H9 (cell line): ENCODE measurements around the gene ARHGAP25. TPM values are rescaled to one million over a fixed set of nuclear protein-coding genes. Genes with fewer than 3 reads are reported as not detected.

Experiments used
- DNase-seq: peaks from one replicate; pipeline ENCODE4 v3.0.0-alpha.2; 2017
- H2AFZ ChIP-seq: one replicate; pipeline ENCODE4 v1.6.1; 2013; ENCODE audit warnings: mild to moderate bottlenecking, low read length, control low read depth, moderate library complexity
- H2AK5ac ChIP-seq: 2 replicates; pipeline ENCODE4 v1.6.1; 2013; ENCODE audit warnings: low read length, control low read depth, mixed read lengths; ENCODE audit not compliant: insufficient read length
- H2BK120ac ChIP-seq: one replicate; pipeline ENCODE4 v1.6.1; 2013; ENCODE audit warnings: low read depth, mild to moderate bottlenecking, low read length, control low read depth, inconsistent platforms; ENCODE audit not compliant: poor library complexity, severe bottlenecking
- H2BK12ac ChIP-seq: 2 replicates; pipeline ENCODE4 v1.6.1; 2013; ENCODE audit warnings: low read length, control low read depth, mixed read lengths, low read depth; ENCODE audit not compliant: insufficient read length
- H2BK15ac ChIP-seq: 2 replicates; pipeline ENCODE4 v1.6.1; 2013; ENCODE audit warnings: low read depth, low read length, control low read depth
- H2BK20ac ChIP-seq: one replicate; pipeline ENCODE4 v1.6.1; 2013; ENCODE audit warnings: low read depth, mild to moderate bottlenecking, low read length, control low read depth, inconsistent platforms; ENCODE audit not compliant: poor library complexity, severe bottlenecking
- H2BK5ac ChIP-seq: 2 replicates; pipeline ENCODE4 v1.6.1; 2013; ENCODE audit warnings: low read length, control low read depth, mixed read lengths; ENCODE audit not compliant: insufficient read length
- H3K14ac ChIP-seq: 2 replicates; pipeline ENCODE4 v1.6.1; 2013; ENCODE audit warnings: low read length, control low read depth; ENCODE audit not compliant: insufficient read depth
- H3K18ac ChIP-seq: 2 replicates; pipeline ENCODE4 v1.6.1; 2013; ENCODE audit warnings: low read depth, mild to moderate bottlenecking, mixed read lengths, low read length, control low read depth; ENCODE audit not compliant: insufficient read length
- H3K23ac ChIP-seq: 2 replicates; pipeline ENCODE4 v1.6.1; 2013; ENCODE audit warnings: low read length, control low read depth, mixed read lengths, low read depth; ENCODE audit not compliant: insufficient read length
- H3K23me2 ChIP-seq: 2 replicates; pipeline ENCODE4 v1.6.1; 2013; ENCODE audit warnings: low read depth, mild to moderate bottlenecking, mixed read lengths, low read length, control low read depth; ENCODE audit not compliant: insufficient read length, poor library complexity, severe bottlenecking
- H3K27ac ChIP-seq: 2 replicates; pipeline ENCODE4 v1.5.1; 2013; ENCODE audit warnings: low read length, control low read depth, mixed read lengths, low read depth; ENCODE audit not compliant: insufficient read length
- H3K27me3 ChIP-seq: 2 replicates; pipeline ENCODE4 v1.6.1; 2013; ENCODE audit warnings: low read length, control low read depth, inconsistent platforms; ENCODE audit not compliant: insufficient read depth
- H3K4ac ChIP-seq: 2 replicates; pipeline ENCODE4 v1.6.1; 2013; ENCODE audit warnings: low read depth, mild to moderate bottlenecking, control low read depth, inconsistent platforms, low read length, moderate library complexity
- H3K4me1 ChIP-seq: 2 replicates; pipeline ENCODE4 v1.6.1; 2013; ENCODE audit warnings: low read length, control low read depth, inconsistent platforms; ENCODE audit not compliant: insufficient read depth
- H3K4me2 ChIP-seq: 2 replicates; pipeline ENCODE4 v1.6.1; 2013; ENCODE audit warnings: low read length, control low read depth, mixed read lengths; ENCODE audit not compliant: insufficient read length, insufficient read depth
- H3K56ac ChIP-seq: 2 replicates; pipeline ENCODE4 v1.6.1; 2013; ENCODE audit warnings: low read depth, mild to moderate bottlenecking, mixed read lengths, low read length, control low read depth; ENCODE audit not compliant: insufficient read length
- H3K79me1 ChIP-seq: 2 replicates; pipeline ENCODE4 v1.6.1; 2013; ENCODE audit warnings: low read depth, mild to moderate bottlenecking, moderate library complexity, low read length, control low read depth, inconsistent platforms; ENCODE audit not compliant: insufficient read depth, poor library complexity, severe bottlenecking
- H3K79me2 ChIP-seq: 2 replicates; pipeline ENCODE4 v1.6.1; 2013; ENCODE audit warnings: low read length, control low read depth, inconsistent platforms; ENCODE audit not compliant: insufficient read depth
- H3K9ac ChIP-seq: 2 replicates; pipeline ENCODE4 v1.6.1; 2013; ENCODE audit warnings: low read length, control low read depth, mixed read lengths; ENCODE audit not compliant: insufficient read length; ENCODE audit errors: extremely low read depth
- H3K9me3 ChIP-seq: one replicate; pipeline ENCODE4 v1.6.1; 2013; ENCODE audit warnings: low read depth, low read length, inconsistent platforms; ENCODE audit not compliant: control insufficient read depth
- H3T11ph ChIP-seq: one replicate; pipeline ENCODE4 v1.6.1; 2013; ENCODE audit warnings: mild to moderate bottlenecking, low read length, control low read depth, inconsistent platforms
- H4K20me1 ChIP-seq: one replicate; pipeline ENCODE4 v1.6.1; 2013; ENCODE audit not compliant: control insufficient read depth, insufficient read length, insufficient read depth
- H4K5ac ChIP-seq: 2 replicates; pipeline ENCODE4 v1.6.1; 2013; ENCODE audit warnings: low read depth, mild to moderate bottlenecking, mixed read lengths, low read length, control low read depth; ENCODE audit not compliant: insufficient read length
- H4K8ac ChIP-seq: replicated peaks from 2 replicates; pipeline ENCODE4 v1.6.1; 2013; ENCODE audit warnings: low read length, control low read depth, mixed read lengths, low read depth; ENCODE audit not compliant: insufficient read length
- H4K91ac ChIP-seq: 2 replicates; pipeline ENCODE4 v1.6.1; 2013; ENCODE audit warnings: low read depth, mild to moderate bottlenecking, moderate library complexity, mixed read lengths, low read length, control low read depth; ENCODE audit not compliant: insufficient read length
- H3K27ac Mint-ChIP-seq, 3 experiments: 2 replicates in 2 of 3; 3 replicates in 1 of 3; pipeline ENCODE4 v1.8.0; 2020 to 2021; ENCODE audit warnings: mixed read lengths in 3 of 3, mild to moderate bottlenecking in 1 of 3, moderate library complexity in 1 of 3
- H3K27me3 Mint-ChIP-seq: 2 replicates; pipeline ENCODE4 v1.8.0; 2021; ENCODE audit warnings: low read depth, mild to moderate bottlenecking, moderate library complexity, mixed read lengths
- H3K36me3 Mint-ChIP-seq, 3 experiments: 2 replicates in 2 of 3; 3 replicates in 1 of 3; pipeline ENCODE4 v1.8.0; 2020 to 2021; ENCODE audit warnings: low read depth in 3 of 3, mixed read lengths in 3 of 3; ENCODE audit not compliant: insufficient read depth in 1 of 3
- H3K4me1 Mint-ChIP-seq, 2 experiments: 2 replicates each; pipeline ENCODE4 v1.8.0; 2020; ENCODE audit warnings: mixed read lengths in 2 of 2
- H3K4me3 Mint-ChIP-seq, 2 experiments: 2 replicates in 1 of 2; 3 replicates in 1 of 2; pipeline ENCODE4 v1.8.0; 2020 to 2021; ENCODE audit warnings: mild to moderate bottlenecking in 2 of 2, mixed read lengths in 2 of 2, moderate library complexity in 1 of 2
- H3K9me3 Mint-ChIP-seq, 2 experiments: 2 replicates in 1 of 2; 3 replicates in 1 of 2; pipeline ENCODE4 v1.8.0; 2020; ENCODE audit warnings: mild to moderate bottlenecking in 2 of 2, mixed read lengths in 2 of 2, moderate library complexity in 1 of 2
- WGBS: extraction: QIAGEN DNeasy Blood & Tissue Kit; methylation state at CpG from one replicate; pipeline ENCODE4 v1.1.7; 2013; ENCODE audit warnings: missing lambda C conversion rate, low lambda C conversion rate, mixed read lengths; ENCODE audit not compliant: insufficient read length; ENCODE audit errors: extremely low coverage; 5-methylcytosine and 5-hydroxymethylcytosine counted together
- total RNA-seq: library from RNA; stranded (reverse); gene quantifications from 2 replicates; pipeline ENCODE4 v1.2.1, GENCODE V29; 2021
- TF ChIP-seq, protein P1 (sequence below): fragments of 200-600 bp; sonication (generic); conservative IDR thresholded peaks from 3 replicates; pipeline ENCODE4 v1.8.0; 2021; ENCODE audit warnings: antibody characterized with exemption, mild to moderate bottlenecking

ARHGAP25 gene
- total RNA-seq, 1 experiment from 2014 or later = 1.3 TPM

DNA sequence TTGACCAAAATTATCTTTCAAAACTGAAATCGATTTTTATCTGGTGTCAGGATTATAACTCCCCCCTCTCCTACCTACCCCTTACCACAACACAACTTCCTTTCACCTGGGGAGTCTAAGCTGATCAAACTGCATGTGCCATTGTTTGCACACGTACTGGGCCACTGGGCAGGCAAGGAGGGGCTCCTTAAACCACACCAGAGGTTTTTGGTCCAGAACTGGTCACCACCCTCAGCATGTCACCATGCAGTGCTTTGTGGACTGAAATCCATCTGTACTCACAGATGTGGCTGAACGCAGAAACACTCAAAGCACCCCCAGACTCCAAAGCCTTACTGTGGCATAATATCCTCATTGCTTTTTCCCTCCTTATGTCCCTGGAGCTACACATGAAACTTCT is 13.9 kb upstream of the ARHGAP25 start:
- no peaks in the 10 kb centered on the region for H3K9me3 ChIP-seq
- DNase-seq = no peak
- no peak overlapping the region for H3K14ac ChIP-seq
- H3K9ac ChIP-seq = no peak overlapping the region
- no peaks in the 10 kb centered on the region for H3K27me3 ChIP-seq
- no peak overlapping the region for H2BK120ac ChIP-seq
- Mint-ChIP-seq H3K9me3 (no peaks in the 10 kb centered on the region), H3K4me1 (peaks cover 3 to 6% of the 10 kb centered on the region in 2 experiments; a peak in 3 of 4 replicates), H3K27ac (no peak overlapping the region), H3K36me3 (peaks cover 0 to 2% (median 0%) of the 10 kb centered on the region in 3 experiments; a peak in 1 of 7 replicates), H3K27me3 (no peaks in the 10 kb centered on the region), H3K4me3 (no peak overlapping the region)
- no peak overlapping the region for H4K5ac ChIP-seq
- no peak overlapping the region for H4K91ac ChIP-seq
- H3K4ac ChIP-seq = no peak overlapping the region
- H3K4me1 ChIP-seq = peaks cover 3% of the 10 kb centered on the region; the same call in 1 of the 2 replicates
- H4K8ac ChIP-seq = no peak overlapping the region
- no peaks in the 10 kb centered on the region for H4K20me1 ChIP-seq
- no CpG with 5 or more reads among the region's 3 CpGs for WGBS
- H3K79me1 ChIP-seq = no peaks in the 10 kb centered on the region
- no peak overlapping the region for H2AFZ ChIP-seq
- no peak overlapping the region for H3K56ac ChIP-seq
- no peak overlapping the region for H2BK20ac ChIP-seq
- no peak overlapping the region for H2BK12ac ChIP-seq
- H2BK5ac ChIP-seq = no peak overlapping the region
- H3K23ac ChIP-seq = no peak overlapping the region
- no peak overlapping the region for H2AK5ac ChIP-seq
- no peaks in the 10 kb centered on the region for H3K23me2 ChIP-seq
- no peaks in the 10 kb centered on the region for H3K79me2 ChIP-seq
- H3K18ac ChIP-seq = no peak overlapping the region
- no peak overlapping the region for H2BK15ac ChIP-seq
- no peak overlapping the region for H3K4me2 ChIP-seq
- no peak overlapping the region for H3T11ph ChIP-seq
- no peak overlapping the region for H3K27ac ChIP-seq
- TF ChIP-seq, protein P1, sequence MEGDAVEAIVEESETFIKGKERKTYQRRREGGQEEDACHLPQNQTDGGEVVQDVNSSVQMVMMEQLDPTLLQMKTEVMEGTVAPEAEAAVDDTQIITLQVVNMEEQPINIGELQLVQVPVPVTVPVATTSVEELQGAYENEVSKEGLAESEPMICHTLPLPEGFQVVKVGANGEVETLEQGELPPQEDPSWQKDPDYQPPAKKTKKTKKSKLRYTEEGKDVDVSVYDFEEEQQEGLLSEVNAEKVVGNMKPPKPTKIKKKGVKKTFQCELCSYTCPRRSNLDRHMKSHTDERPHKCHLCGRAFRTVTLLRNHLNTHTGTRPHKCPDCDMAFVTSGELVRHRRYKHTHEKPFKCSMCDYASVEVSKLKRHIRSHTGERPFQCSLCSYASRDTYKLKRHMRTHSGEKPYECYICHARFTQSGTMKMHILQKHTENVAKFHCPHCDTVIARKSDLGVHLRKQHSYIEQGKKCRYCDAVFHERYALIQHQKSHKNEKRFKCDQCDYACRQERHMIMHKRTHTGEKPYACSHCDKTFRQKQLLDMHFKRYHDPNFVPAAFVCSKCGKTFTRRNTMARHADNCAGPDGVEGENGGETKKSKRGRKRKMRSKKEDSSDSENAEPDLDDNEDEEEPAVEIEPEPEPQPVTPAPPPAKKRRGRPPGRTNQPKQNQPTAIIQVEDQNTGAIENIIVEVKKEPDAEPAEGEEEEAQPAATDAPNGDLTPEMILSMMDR = no peak
